IPS DF 19.7 (cell line): ENCODE results near the gene ITPA.
"Not testable (repeated sequence)": the region's sequence is repeated elsewhere in the genome, so short reads cannot be mapped to it uniquely, and the experiment has no call there.

Experiments used
- DNase-seq: peaks from one replicate; pipeline ENCODE4 v3.0.0-alpha.2; 2013; ENCODE audit warnings: low read depth, low spot score

ITPA gene

DNA sequence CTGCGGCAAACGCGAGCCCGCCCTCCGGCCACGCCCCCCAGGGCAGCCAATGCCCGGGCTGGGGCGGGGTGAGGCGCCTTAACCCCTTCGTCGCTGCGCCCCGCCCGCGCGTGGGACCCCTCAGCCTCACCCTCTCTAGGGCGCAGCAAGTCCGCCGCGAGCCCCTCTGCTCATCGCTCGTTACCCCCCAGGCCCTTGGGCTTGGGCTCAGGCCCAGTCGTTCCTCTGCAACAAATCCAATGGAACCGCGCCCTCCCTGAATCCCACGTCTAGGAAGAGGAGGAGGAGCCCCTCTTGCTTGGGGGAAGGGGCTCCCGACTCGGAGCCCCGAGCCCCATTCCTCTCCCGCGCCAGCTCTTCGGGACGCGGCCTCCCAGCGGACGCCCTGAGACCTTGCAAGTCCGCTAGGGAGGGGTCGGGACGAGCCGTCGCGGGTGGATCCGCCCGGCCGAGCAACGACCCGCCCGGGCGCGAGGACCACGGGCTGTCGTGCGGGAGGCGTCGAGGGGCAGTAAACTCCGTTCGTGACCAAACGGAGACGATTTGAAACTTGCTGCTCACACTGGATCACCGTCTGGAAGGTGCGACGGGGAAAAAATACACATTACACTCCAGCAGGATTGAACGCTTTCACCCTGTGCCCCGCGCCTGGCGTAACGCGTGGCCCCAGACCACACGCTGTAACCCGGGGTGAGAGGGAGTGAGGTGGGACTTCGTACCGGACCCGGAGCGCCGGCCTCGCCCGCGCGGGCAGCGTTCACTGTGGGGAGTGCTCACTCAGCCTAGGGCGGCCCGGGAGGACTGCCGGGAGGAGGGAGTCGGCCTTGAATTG lies 35.5 kb upstream of the ITPA start:
- no peak for DNase-seq

DNA sequence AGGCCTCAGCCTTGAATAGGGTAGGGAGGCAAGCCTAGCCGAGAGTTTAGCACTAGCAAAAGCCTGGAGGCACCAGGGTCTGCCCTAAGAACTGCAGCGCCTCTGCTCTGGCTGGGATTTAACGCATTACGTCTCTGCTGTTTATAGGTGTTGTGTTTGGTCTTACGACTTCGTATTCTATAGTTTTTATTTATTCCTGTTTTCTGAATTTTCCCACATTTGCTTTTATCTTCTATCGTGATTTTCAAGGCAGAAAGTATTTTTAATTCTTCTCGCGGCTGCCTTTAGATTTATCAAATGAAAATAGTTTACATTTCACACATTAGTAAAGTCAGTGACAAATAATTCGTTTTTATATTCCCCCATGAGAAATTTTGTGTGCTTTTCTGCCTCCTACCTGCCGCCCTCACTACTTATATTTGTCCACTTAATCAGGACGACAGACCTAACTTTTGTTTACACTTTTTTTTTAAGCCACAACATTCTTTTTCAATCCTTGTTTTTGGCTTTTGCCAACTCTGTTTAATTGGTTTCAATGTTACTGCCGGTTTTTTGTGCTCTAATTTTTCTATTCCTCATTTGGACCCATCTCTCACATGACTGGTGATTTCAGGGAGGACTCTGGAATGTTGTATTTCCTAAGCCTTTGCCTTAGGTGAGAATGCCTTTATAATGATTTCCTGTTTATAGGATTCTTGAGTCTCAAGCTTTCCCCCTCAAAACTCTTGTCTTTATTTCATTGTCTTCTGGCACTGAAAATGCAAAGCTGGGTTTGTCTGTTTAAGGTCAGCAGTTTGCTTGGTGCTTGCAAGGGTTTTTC lies 34.6 kb upstream of the ITPA start:
- DNase-seq = no peak

DNA sequence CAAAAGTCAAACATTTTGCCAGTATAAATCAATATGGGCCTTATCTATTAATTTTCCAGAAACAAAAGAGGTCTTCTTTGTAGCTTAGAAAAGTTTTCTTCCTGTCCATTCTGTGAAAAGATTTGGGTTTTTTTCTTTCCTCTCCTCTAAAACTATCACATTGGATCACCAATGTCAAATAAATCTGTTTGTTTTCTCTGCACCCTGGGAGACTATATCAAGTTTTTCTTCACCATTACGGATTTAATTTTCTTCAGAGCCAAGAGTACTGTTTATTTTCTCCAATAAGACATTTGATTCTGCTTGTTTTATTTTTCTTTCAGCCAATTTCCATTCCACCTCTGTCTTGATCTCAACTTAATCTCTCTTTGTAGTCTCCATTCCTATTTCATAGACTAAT lies 34.0 kb upstream of the ITPA start:
- DNase-seq = no peak

DNA sequence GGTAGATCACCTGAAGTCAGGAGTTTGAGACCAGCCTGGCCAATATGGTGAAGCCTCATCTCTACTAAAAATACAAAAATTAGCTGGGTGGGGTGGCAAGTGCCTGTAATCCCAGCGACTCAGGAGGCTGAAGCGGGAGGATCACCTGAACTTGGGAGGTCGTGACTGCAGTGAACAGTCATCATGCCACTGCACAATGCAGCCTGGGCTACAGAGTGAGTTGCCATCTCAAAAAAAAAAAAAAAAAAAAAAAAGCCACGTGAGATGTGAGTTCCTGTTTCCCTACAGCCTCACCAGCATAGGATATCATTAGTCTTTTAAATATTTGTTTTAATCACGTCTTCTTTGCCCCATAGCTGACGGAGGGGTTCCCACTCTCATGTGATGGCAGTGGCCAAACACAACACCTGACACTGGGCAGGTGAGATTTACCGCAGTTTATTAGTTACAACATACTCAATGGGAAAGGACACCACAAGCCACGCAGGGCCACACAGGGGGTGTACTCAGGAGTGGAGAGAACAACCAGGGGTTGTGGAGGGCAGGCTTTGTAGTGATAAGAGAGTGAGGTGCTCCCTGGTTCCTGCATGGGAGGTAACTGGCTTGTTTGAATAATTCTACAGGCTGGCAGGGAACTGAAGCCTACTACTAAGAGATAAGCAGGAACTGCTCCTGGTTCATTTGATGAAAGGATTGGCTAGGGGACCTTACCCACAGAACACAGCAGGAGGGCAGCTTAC lies 31.4 kb upstream of the ITPA start:
- DNase-seq = no peak

DNA sequence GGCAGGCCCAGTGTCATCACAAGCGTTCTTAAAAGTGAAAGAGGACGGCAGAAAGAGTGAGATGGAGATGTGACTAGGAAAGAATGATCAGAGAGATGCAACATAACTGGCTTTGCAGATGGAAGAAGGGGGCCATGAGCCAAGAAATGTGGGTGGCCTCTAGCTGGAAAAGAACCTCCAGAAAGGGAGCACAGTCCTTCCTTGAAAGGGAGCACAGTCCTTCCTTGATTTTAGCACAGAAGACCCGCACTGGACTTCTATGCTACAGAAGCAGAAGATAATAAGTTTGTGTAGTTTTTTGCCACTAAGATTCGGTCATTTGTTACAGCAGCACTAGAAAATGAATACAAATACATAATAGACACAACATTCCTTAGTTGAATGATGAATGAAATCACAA lies 29.0 kb upstream of the ITPA start:
- DNase-seq = no peak

DNA sequence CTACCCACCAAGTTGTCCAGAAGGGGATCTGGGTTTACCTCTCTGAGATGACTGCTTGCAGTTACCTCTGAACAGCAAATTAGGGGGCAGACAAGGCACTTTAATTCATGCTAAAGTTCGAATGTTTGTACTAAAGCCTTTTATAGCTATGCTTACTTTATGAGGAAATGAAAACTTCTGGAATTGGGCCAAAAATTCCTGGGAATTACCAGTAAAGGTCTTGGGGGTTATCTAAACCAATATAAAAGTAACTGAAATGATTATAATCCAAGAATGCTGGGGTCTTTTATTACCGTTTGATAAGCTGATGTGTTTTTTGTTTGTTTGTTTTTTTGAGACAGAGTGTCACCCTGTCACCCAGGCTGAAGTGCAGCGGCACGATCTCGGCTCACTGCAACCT lies 28.0 kb upstream of the ITPA start:
- DNase-seq = no peak

DNA sequence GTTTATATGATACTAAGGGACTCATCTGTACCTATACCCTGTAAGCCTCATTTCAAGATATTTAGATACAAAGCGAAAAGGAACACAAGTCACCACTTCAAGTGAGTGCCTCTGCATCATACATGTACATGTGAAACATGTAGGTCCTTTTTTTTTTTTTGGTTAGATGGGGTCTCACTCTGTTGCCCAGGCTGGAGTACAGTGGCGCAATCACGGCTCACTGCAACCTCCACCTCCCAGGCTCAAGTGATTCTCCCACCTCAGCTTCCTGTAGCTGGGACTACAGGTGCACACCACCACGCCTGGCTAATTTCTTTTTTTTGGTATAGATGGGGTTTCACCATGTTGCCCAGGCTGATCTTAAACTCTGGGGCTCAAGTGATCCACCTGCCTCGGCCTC lies 26.9 kb upstream of the ITPA start:
- DNase-seq = not testable (repeated sequence)

DNA sequence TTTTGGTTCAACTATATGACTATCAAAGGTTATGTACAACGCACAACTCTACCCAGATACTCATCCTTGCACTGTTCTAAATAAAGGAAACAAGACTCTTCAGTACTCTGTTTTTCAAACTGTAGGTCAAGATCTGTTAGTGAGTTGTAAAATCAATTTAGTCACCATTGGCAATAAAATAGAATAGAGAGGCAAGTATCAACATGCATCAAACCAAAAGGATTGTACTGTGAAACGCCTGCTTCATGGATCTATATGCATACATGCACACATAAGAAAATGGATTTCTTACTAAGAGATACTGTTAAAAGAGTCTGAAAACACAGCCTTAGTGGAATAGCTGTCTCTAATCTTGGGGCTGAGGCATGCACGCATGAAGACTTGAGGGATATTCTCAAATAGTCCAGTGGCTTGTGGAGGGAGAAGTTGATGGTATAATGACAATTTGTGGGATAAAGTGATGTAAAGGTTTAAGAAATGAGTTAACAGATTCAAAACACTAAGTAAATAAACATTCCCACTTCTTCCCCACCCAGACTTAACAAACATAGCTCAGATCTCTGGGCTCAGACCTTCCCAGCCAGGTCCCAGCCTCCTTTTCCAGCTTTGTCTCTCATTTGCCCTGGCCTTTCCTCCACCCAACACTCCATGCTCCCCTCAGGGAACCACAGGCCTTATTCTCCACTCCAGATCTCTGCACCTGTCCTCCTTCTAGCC lies 25.2 kb upstream of the ITPA start:
- DNase-seq = no peak

DNA sequence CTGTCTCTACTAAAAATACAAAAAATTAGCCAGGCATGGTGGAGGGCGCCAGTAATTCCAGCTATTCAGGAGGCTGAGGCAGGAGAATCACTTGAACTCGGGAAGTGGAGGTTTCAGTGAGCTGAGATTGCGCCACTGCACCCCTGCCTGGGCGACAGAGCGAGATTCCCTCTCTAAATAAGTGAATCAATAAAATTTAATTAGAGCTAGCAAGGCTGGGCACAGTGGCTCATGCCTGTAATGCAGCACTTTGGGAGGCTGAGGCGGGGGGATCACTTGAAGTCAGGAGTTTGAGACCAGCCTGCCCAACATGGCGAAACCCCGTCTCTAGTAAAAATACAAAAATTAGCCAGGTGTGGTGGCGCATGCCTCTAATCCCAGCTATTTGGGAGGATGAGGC lies 21.4 kb upstream of the ITPA start:
- DNase-seq = not testable (repeated sequence)

DNA sequence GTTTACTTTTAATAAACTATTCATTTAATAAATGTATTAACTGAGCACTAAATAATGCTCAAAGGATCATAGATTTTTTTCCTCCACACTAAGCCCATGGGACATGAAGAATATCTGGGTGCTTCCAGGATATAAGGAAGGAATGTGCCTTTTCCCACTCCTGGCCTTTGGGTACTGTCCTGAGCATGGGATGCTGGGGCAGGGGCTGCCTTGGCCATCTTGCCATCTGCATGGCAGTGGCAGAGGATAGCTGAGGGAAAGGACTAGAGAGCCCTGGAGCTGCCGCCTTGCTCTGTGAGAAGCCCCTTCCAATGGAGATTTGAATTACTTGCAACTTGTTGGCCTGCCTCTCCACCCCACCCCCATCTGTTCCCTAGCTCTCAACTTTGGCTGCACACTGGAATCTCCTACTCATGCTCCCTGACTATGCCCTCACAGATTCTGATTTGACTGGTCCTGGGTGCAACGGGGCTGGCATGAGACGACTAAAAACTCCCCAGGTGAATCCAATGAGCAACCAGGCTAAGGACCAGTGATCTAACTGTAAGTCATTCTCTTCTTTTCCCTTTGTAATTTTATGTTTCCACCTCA lies 20.4 kb upstream of the ITPA start:
- DNase-seq = no peak

DNA sequence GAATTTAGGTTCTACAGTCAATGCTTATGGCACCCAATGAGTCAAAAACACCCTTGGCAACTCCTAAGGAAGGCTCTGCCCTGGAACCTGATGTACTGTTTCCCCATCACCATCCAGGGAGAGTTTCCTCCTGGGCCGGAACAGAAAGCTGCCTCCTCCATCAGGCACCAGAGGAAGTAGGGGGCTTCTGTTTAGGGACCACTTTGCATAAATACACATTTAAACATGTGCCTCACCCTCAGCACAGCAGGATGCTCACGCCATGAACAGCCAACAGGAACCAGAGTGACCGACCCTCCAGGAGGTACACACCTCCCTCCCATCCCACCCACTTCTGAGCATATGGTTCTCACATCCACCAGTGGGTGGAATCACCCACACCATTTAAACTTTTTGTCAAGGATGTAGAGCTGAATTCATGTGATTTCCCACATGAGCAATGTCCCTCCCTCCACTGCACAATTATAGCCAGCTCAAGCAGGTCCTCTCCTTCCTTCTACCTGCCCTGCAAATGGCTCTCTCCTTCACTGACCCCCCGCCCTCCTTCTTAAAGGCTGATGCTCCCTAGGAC lies 19.7 kb upstream of the ITPA start:
- no peak for DNase-seq

DNA sequence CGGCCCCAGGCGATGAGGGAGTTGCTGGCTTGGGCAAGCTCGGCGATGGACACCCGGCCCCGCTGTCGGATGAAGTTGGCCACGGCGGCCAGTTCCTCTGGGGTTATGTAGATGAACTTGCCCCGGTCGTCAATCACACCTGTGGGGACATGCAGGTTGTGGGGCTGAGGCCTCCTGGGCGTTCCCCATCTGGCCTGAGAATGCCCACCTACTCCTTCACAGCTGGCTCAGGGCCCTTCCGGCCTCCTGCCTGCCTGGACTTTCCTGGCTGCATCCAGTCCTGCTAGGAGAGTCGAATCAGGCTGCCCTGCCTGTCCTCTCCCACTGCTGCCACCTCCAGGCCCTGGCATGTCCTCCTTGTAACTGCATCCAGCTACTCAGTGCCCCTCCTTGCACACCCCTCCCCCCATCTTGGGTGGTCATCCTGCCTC lies 18.6 kb upstream of the ITPA start:
- no peak for DNase-seq

DNA sequence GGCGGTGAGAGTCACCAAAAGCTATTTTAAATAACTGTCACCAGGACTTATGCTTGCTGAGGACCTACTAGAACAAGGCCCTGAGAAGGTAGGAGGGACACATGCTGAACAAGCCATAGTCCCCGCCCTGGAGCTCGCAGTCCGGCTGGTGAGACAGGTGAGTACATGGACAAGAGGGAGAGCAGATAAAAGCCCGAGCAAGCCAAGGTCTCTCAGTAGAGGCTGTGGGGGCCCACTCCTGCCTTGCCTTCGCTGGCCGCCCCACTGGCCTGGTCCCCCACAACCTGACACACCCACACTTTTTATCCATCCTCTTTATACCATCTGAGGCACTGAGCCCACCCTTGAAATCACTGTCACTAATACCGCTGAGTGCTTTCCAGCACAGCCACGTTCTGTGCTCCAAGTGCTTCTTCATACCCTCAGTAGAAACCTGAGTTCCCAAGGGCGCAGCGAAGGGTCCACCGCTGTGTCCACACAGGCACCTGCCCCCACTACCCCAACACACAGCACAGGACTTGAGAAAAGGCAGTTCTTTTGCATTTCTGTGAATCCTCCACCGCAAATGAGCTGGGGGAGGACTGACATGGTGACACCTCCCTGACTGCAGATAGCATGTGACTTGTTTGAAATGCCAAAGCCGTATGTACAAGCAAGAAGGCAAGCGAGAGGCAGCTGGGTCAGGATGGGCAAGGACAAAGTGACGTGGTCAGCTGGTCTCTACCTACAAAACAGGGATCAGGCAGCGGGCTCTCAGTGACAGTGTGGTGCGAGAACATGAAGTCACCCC lies 16.9 kb upstream of the ITPA start:
- no peak for DNase-seq

DNA sequence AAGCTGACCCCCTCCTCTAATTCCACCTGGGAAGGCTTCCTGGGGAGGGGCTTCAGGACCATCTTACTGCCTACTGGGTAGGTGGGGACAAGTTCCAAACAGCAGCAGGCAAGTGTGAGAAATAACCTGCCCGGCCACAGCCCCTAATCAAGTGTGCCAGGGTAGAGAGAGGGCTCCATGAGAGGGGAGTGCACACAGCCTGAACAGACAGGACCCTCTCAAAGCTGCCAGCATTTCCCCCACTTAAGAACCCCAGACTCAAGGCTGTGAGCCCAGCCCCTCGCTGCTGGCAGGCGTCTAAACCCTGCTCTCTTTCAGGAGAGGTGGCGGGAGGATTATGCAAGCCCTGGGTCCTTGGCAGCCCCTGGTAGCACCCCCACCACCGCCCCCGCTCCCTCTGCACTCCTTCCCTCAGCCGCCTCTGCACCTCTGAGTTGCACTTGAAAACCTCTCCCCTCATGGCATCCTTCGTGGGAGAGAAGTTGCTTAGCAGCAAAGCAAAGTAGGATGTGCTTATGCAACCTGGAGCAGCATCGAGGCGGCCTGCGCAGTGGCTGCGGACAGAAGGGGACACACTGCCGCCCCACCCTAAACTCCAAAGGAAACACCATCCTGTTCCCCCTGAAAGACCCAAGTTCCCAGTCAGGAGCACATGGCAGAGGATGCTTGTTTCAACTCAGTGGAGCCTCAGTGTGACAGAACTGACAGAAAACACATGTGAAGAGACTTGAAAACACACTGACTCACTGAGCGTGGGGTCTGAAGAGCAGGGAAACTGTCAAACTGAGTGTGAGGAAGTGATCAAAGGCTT lies 15.3 kb upstream of the ITPA start:
- DNase-seq = no peak

DNA sequence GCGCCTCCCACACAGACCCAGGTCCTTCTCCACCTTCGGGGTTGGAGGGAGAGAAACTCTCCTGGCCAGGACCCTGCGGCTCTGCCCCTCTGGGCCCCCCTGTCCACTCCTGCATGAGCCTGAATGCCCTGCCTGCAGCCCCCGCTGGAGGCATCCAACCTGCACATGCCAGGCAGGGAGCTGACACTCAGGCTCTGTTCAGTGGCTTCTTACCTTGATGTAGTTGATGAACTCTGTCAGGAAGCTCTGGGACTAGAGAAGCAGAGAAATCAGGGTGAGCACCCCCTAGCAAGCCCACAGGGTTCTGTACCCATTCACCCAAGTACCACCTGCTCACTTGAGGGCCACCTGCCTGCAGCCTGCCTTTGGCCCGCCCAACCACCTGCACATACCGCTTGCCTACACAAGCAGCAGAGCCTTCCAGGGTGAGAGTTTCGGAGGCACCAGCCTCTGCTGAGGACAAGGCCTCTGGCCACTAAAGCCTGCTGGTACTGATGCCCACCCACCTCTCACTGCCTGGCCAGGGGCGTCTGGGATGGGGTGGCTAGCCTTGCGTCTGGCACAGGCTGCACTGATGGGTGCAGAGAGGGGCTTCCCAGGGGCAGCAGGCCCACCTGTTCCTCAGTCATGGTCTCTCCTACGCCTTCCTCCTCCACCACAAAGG lies 14.5 kb upstream of the ITPA start:
- no peak for DNase-seq

DNA sequence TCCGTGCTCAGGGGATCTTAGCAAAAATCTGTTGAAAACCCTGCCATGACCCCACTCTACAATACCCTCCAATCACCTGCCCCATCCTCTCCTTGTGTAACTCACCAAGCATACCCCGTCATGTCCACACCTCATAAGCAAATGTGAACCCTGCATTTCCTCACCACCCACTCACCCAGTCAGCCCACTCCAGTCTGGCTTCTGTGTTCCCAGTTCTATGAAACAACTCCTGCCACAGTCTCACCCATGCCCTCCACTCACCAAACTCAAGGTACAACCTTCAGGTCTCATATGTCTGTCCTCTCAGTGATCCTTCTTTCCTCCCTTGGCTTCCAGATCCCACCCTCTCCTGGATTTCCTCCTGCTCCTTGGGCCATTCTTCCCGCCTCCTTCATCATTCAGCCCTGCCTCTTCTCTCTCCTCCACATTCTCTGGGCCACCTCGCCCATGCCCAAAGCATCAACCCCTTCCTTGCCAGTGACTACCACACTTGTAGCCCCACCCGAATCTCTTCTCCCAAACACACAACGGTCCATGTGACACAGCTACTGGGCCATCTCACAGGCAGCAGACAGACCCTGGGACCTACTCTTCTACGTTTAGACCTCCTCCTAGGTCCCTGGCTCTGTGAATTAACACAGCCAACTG lies 13.6 kb upstream of the ITPA start:
- DNase-seq = no peak

DNA sequence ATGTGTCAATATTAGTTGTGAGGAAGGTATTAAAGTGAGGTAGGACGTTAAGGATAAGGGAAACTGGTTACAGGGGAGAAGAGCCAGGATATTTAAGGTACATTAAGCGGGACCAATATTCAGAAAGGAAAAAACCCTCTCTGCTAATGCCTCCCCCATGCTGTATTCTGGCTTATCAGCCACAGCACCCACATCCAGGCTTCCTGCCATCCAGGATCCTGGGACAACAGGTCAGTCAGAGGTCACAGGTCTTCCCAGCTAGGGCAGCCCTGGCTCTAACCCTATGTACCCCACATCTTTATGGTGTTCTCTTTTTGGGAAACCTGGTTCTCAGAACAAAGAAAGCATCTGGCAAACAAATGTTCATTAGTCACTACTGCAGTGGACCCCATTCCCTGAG lies 10.1 kb upstream of the ITPA start:
- no peak for DNase-seq
